ENCODE results near the gene INVS. TPM values are rescaled to one million over a fixed set of nuclear protein-coding genes. Genes with fewer than 3 reads are reported as not detected.

The INVS gene
- total RNA-seq (2021; ENCODE audit: unreplicated experiment) (21.1 TPM), Bru-seq, nascent RNA (percentile 78 among the genes with signal in this experiment), BruChase-seq, experiment 1, labeled RNA remaining after a 6-hour chase (percentile 70 among the genes with signal in this experiment), BruChase-seq, experiment 2, labeled RNA remaining after a 2-hour chase (percentile 71 among the genes with signal in this experiment)
- polyA plus RNA-seq (2012) = 8.2 and 10.0 TPM in 2 replicates
- long read RNA-seq, partial matches to known transcripts = 5 of 26 reads
- long read RNA-seq, other reads (novel, unspliced or antisense) = 17 of 26 reads

- H2AFZ ChIP-seq (ENCODE audit: low read depth, low read length, poor library complexity, severe bottlenecking) = peak within 1 kb of the TSS; percentile 1
- ChIA-PET RAD21 (ENCODE audit: low non-redundant PET in 1 of 2, low total read pairs in 2 of 2, uncharacterized antibody in 2 of 2, unreplicated experiment in 2 of 2) (no interaction called here), CTCF (no interaction called here), POLR2A (no interaction called here)
- no peaks in the 10 kb centered on the region for H3K9me2 ChIP-seq (ENCODE audit: insufficient read depth)
- peaks cover 0 to 12% of the 10 kb centered on the region in 2 experiments; a peak in 3 of 4 replicates for H3K4me1 ChIP-seq (ENCODE audit: control insufficient read depth in 1 of 2, insufficient read depth in 2 of 2, low read length in 2 of 2)
- H3K27me3 ChIP-seq (ENCODE audit: insufficient read depth, low read length) = no peaks in the 10 kb centered on the region
- H3K36me3 ChIP-seq (ENCODE audit: control insufficient read depth in 1 of 2, insufficient read depth in 2 of 2, low read length in 2 of 2) = no peaks in the 10 kb centered on the region
- intact Hi-C loops (cut with micrococcal nuclease) = loop anchor here (5.0 kb wide), 1 partner anchor 277 kb away; the partner anchor contains the start of gene NR4A3
- peaks cover 6% of the 10 kb centered on the region; the same call in 1 of the 2 replicates for H4K20me1 ChIP-seq (ENCODE audit: insufficient read depth)
- H3K9ac ChIP-seq (ENCODE audit: low read length) = peak within 1 kb of the TSS; percentile 77
- DNase-seq (ENCODE audit: low read depth, low spot score) (peak; percentile 97), ATAC-seq (peak; percentile 96)
- H3K9me3 ChIP-seq (ENCODE audit: control insufficient read depth in 1 of 2, insufficient read depth in 1 of 2, low read depth in 1 of 2, low read length in 2 of 2) = no peaks in the 10 kb centered on the region
- peaks cover 54% of the 10 kb centered on the region for H3K79me2 ChIP-seq (ENCODE audit: insufficient read depth, low read length)
- BruUV-seq (replicated peaks) = no TSS peak
- peak within 1 kb of the TSS; percentile 73 for H3K27ac ChIP-seq (ENCODE audit: low read depth, low read length)
- peak within 1 kb of the TSS; percentile 91 for H3K4me2 ChIP-seq (ENCODE audit: low read length)
- H3K4me3 ChIP-seq (replicated peaks in 1 of 2; ENCODE audit: low read depth in 1 of 2, low read length in 2 of 2) = peak within 1 kb of the TSS; percentile 90 to 97
- TF ChIP-seq FOSL1 (IDR thresholded peaks at IDR 0.05; ENCODE audit: low read depth) (no peak), RAD21 (IDR thresholded peaks at IDR 0.05; ENCODE audit: low read depth) (no peak), JUND (IDR thresholded peaks at IDR 0.05) (no peak), YY1 (IDR thresholded peaks at IDR 0.05; ENCODE audit: extremely low read depth, insufficient replicate concordance, low read depth, low read length) (peak; percentile 59), REST (IDR thresholded peaks at IDR 0.05; ENCODE audit: low read depth) (no peak), ELF1 (IDR thresholded peaks at IDR 0.05; ENCODE audit: borderline replicate concordance, low read depth) (peak; percentile 97), EGR1 (IDR thresholded peaks at IDR 0.05; ENCODE audit: low read depth) (no peak), ZNF274 (IDR thresholded peaks at IDR 0.05; ENCODE audit: low read depth, low read length) (no peak), SP1 (IDR thresholded peaks at IDR 0.05; ENCODE audit: low read depth) (peak; percentile 83; the same call in 1 of the 2 replicates), CBX3 (IDR thresholded peaks at IDR 0.05; ENCODE audit: low read depth) (no peak; the same call in 1 of the 2 replicates), SRF (IDR thresholded peaks at IDR 0.05; ENCODE audit: low read depth) (no peak; the same call in 1 of the 2 replicates), POLR2A (IDR thresholded peaks at IDR 0.05; ENCODE audit: borderline replicate concordance, extremely low read depth, insufficient read depth, insufficient read length) (peak; percentile 31), CTCF (IDR thresholded peaks at IDR 0.05 in 2 of 3, conservative IDR thresholded peaks at IDR 0.05 in 1 of 3; ENCODE audit: borderline replicate concordance in 1 of 3, insufficient read depth in 1 of 3, low read depth in 2 of 3, low read length in 2 of 3) (no peak), TCF7L2 (IDR thresholded peaks at IDR 0.05; ENCODE audit: borderline replicate concordance, extremely low read depth, insufficient read depth, insufficient read length) (peak; percentile 93), EZH2phosphoT487 (IDR thresholded peaks at IDR 0.05; ENCODE audit: borderline replicate concordance) (no peak), EZH2 (IDR thresholded peaks at IDR 0.05) (no peak), POLR2AphosphoS5 (IDR thresholded peaks at IDR 0.05; ENCODE audit: low read depth, low read length) (peak; percentile 88), ZFX (IDR thresholded peaks at IDR 0.05) (peak; percentile 99), CEBPB (IDR thresholded peaks at IDR 0.05; ENCODE audit: low read depth) (no peak)
- TF ChIP-seq, protein P1, sequence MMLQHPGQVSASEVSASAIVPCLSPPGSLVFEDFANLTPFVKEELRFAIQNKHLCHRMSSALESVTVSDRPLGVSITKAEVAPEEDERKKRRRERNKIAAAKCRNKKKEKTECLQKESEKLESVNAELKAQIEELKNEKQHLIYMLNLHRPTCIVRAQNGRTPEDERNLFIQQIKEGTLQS (IDR thresholded peaks at IDR 0.05) = no peak
- TF ChIP-seq, protein P2, sequence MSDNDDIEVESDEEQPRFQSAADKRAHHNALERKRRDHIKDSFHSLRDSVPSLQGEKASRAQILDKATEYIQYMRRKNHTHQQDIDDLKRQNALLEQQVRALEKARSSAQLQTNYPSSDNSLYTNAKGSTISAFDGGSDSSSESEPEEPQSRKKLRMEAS (IDR thresholded peaks at IDR 0.05) = no peak; the same call in 1 of the 2 replicates
Observed at GRCh38 chr9:100098887-100099721, at the start of gene INVS, which contains the start of gene ERP44. INVS (plus strand) TSS chr9:100099243; CDS start chr9:100104522, 5,279 bp downstream. ERP44 (minus strand) TSS chr9:100099000; CDS start chr9:100098840, 160 bp downstream.

All from HCT116 (cell line).